GM21381 (cell line): ENCODE data around the gene DPYSL4.
"Not testable (repeated sequence)": the region's sequence is repeated elsewhere in the genome, so short reads cannot be mapped to it uniquely, and the experiment has no call there.

Source experiments
- ATAC-seq: cut with Tn5 transposase; IDR thresholded peaks from one replicate; pipeline ENCODE4 v1.9.1; 2021; ENCODE audit warnings: mild to moderate bottlenecking, moderate library complexity; ENCODE audit not compliant: unreplicated experiment

The DPYSL4 gene

DNA sequence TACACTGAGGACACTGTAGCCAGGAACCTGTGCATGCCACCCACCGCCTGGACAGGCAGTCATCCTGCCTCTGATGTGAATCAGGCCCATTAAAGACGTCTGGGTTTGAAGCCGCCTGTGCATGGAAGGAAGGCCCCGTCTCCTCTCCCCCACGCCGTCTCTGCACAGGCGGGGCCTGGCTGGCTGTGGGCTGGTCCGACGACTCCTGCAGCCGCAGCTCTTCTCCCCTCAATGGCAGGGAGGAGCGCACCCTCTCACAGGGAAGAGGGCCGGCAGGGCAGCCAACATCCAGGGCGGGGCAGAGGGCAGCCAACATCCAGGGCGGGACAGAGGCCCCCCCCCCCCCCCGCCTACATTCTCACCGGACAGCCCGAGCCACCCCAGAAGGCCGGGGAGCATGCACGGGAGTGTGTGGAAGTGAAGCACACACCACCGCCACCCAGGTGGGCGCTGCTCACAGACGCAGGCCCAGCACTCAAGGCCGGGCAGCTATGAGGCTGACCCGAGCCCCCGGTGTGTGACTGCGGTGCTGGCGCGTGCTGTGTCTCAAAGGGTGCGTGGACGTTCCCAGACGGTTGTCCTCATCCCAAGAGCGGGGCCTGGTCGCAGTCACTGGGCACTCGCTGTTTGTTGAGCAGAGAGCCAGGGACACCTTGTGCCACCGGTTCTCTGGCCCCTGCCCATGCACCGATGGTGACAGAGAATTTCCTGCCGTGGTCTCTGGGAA lies 19.1 kb downstream of the DPYSL4 start:
- ATAC-seq, result no peak

DNA sequence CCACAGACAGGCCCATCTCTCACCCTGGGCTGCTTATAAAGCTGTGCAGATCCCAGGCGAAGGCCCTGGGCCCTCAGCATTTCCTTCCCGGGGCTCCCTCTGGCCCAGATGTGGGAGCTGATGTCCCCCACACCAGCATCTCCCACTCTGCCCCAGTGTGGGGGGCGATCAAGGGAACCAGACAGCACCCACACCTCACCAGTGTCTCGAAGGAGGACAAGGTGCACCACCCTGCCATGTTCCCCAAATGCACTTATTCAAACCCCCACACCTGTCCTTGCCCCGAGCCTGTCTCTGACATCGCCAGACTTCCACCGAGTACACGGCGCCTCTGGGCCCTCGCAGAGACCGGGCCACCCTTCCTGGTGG lies 19.6 kb downstream of the DPYSL4 start:
- no peak for ATAC-seq

DNA sequence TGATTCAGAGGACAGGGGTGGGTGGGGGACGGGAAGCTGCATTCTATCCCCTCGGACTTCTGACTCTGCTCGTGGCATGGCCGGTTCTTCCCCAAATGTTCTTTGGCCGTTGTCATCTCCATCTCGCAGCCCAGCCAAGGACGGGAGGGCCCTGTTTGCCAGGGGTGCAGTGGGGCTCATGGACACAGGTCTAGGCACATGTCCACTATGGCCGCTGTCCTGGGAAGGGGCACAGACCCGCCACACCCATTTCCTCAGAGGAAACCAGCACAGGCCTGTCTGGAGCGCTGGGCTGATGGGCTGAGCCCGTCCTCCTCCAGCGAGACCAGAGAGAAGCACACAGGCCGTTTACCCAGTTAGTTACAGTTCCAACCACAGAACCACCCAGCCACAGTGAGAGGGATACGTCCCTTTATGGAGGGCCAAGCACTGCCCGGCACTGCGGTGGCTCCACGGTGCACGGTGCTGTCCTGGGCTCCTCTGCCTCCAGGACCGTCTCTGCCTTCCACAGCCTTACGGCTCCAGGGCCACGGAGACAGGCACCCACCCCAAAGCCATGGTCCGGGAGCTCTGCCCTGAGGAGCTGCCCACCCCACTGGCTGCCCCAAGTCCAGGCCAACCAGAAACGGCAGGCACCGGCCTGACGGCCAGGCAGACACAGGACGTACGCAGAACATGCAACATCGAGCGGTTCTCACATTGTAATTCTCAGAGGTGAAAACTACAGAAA lies 20.2 kb downstream of the DPYSL4 start:
- no peak for ATAC-seq

DNA sequence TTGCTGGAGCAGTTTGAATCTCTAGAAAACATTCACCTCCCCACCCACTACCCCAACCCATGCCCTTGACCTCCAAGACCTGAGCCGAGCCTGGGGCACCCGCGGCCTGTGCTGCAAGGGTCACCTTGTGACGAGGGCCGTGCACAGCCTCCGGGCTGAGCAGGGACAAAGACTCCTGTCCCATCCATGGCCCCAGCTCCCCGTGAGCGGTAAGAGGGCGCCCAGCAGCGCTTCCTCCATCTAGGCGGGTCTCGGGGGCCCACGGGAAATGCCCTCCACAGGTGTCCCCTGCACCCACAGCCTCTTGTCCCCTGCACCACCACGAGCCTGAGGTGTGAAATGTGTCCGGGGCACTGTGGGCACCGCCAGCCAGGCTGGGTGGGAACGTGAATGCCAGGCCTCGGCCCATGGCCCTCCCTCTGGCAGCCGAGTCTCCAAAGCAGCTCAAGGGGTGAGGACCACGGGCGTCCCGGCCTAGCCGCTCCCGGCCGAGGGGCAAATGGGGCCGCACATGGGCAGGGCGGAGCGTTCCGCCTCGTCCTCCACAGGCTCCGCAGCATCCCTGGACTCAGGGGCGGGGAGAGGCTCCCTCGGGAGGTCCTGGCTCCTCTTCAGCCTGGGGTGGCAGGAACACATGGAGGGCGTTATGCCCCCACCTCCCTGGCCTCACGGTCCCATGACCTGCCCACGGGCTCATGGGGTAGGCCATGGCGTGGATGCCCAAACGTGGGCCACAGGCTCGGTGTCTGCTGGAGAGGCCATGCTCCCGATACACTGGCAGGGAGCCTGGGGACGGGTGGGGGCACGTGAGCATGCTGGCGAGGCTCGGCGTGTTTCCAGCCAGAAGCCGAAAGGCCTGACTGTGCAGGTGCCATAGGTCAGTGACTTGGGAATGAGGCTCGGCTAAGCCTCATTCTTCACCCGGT lies 21.1 kb downstream of the DPYSL4 start:
- no peak for ATAC-seq

DNA sequence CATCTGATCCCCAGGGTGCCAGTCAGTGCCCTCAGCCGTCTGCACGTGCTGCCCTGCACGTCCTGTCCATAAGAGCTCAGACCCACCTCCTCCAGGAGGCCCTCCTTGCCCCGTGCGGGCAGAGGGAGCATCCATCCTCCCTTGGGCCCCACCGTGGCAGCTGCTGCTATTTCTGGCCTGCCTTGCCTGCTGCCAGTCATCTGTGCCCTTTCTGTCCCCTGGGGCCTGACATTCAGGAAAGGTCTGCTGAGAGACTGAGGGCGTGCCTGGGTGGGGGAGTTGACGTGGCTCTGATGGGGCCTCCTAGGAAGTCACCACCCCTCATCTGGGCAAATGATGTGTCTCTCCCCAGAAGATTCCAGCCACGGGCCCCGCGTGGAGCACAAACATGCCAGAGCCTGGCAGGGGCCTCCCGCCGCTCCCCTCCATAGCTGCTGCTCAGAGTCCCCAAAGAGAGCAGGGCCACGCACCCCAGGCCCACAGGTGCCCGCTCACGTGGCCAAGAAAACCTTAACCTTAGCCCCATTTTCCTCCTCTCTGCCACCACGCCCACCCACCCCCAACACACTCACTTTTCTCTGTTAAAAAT lies 21.8 kb downstream of the DPYSL4 start:
- no peak for ATAC-seq

DNA sequence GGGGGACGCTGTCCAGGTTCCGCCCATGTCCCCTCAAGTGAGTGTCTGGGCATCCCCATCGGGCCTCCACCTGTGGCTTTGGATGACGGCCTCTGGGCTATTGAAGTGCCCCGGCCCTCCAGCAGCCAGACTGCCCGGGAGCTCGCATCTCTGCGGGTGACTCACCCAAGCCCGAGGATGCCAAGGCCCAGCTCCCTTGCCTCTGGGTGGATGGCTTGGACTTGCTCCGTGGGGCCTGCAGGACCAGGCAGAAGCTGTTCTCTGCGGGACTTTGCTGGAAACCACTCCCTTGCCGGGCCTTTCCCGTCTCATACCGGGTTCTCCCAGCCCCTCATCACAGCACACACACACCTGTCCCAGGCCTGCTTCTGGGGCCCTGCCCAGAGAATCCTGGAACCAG lies 22.4 kb downstream of the DPYSL4 start:
- no peak for ATAC-seq

DNA sequence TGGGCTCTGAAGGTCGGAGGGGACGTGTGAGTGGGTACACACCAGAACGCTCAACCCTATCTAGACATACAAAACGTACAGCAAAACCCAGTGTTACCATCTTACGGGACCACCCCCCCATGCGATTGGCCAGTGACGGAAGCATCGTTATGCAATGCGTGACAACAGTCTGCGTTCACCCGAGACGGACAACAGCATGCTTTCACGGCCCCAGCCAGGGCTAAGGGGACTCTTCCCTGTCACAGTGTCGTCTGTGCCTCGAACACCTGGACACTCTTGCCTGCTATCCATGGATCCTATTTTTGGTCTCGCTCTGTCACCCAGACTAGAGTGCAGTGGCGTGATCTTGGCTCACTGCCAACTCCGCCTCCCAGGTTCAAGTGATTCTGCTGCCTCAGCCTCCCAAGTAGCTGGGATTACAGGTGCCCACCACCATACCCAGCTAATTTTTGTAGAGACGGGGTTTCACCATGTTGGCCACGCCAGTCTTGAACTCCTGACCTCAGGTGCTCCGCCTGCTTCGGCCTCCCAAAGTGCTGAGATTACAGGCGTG lies 23.3 kb downstream of the DPYSL4 start:
- ATAC-seq, result no peak

DNA sequence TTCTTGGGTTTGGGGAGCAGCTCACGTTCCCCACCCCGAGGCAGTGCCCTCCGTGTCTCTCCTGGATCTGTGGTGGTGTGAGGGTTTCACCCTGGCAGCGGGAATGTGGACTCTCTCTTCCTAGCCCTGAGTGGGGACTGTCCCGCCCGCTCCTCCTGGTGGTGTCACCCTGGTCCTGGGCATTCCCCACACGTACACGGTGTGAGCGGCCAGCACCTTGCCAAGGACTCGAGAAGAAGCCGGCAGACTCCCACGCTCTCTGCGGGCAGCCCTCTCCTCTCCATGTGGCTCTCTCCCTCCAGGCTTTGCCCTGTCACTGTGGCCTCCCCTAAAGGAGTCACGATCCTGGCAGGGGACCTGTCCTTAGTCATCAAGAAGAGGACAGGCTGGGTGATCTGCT lies 24.0 kb downstream of the DPYSL4 start:
- ATAC-seq, result no peak

DNA sequence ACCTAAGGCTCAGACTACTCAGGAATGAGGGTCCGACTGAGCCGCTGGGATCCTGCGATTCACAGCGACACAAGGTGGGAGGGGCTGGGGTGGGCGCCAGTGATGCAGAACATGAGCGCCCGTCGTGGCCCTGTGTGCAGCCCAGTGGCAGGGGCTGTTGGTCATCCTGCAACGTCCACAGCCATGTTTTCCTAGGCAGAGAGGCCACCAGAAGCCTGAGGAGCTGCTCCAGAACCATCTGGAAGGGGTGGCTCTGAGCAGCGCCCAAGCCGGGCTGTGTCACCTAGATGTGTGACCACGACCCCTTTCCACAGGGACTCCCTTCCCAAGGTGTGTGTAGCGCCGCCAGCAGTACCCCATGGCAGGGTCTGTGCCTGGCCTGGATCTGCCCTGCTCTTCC lies 24.5 kb downstream of the DPYSL4 start:
- ATAC-seq, result no peak

DNA sequence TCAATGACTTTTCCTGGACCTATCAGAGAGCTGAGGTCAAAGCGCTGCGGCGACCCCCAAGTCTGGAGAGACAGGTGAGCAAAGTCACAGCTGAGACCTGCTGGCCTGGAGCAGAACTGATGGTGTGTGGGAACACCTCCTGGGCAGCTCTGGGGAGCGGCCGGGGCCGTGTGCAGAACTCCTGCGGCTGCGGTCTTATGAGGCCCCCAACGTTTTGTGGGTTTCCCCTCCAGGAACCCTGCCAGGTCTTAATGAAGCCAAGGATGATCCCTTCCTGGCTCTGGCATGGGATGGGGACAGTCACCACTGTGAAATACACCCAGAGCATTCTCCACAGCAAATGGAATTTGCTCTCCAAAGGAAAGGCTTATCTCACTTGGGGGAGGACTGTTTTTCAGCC lies 26.1 kb downstream of the DPYSL4 start:
- no peak for ATAC-seq

DNA sequence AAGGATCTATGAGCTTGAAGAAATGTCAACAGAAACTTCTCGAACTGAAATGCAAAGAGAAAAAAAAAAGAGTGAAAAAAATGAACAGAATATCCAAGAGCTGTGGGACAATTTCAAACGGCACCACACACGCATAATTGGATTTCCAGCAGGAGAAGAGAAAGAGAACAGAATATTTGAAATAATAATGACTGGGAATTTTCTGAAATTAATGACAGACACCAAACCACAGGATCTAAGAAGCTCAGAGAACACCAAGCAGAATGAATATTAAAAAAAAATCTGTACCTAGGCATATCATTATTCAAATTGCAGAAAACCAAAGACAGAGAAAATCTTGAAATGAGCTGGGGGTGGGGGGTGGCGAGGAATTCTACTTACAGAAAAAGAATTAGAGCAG lies 27.2 kb downstream of the DPYSL4 start:
- ATAC-seq, result no peak

DNA sequence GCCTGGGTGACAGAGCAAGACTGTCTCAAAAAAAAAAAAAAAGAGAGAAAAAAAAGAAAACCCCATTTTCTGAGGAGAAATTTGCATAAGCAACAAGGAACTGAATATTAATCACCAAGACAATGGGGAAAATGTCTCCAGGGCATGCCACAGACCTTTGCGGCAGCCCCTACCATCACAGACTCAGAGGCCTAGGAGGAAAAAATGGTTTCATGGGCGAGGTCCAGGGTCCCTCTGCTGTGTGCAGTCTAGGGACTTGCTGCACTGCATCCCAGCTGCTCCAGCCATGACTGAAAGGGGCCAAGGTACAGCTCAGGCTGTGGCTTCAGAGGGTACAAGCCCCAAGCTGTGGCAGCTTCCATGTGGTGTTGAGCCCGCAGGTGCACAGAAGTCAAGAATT lies 29.7 kb downstream of the DPYSL4 start:
- not testable (repeated sequence) for ATAC-seq

DNA sequence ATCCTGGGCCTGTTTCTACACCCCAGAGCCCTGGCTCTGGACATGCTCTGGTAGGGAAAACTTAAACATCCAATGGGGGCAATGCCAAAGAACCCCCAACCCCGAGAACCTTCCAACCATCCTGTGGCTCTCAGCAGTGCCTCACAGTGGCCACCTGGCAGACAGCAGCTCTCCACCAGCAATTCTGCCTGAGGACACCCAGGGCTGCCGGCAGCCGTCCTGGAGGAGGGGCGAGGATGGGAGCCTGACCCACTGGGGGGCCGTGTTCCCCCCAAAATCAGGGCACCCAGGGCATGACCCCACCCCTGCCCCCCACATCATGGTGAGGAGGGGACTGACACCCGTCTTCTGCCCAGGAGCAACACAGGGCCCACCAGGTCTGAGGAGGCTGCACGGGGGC lies 32.7 kb downstream of the DPYSL4 start:
- no peak for ATAC-seq

DNA sequence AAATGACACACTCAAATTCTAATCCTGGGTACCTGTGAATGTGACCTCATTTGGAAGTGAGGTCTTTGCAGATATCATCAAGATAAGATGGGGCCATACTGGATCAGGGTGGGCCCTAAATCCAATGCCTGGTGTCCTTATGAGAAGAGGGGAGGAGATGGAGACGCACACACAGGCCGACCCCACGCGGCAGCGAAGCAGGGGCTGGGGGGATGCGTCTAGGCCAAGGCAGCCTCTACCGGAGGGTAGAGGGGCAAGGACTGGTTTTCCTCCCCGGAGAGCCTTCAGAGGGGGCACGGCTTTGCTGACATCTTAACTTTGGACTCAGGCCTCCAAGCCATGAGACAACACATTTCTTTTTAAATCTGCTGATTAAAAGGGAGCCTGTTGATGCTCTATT lies 33.3 kb downstream of the DPYSL4 start:
- no peak for ATAC-seq

DNA sequence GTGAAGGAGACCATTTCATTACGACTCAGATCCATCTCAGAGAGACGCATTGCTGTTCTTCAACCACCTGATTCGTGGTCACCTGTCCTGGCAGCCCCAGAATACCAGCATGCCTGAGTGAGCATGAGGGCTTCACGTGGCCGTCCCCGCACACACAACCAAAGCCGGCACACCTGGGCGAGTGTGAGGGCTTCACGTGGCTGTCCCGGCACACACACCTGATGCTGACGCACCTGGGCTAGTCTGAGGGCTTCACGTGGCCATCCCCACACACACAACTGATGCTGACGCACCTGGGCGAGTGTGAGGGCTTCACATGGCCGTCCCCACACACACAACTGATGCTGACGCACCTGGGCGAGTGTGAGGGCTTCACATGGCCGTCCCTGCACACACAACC lies 34.2 kb downstream of the DPYSL4 start:
- ATAC-seq, result not testable (repeated sequence)

DNA sequence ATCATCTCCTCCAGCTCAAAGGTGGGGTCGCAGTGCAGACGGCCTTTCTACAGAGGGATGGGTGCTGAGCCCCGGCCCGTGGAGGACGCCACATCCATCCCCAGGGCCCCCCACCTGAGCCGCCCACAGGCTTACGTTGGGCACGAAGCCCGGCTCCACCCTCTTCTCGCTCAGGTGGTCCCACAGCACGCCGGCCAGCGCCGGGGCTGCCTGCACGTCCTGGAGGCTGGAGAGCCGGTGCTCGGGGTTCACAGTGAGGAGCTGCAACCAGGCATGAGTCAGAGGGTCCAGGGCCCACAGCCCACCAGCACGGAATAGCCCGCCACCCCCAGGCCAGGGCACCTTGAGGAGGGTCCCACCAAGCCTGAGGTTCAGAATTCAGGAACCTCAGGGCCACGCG lies 36.0 kb downstream of the DPYSL4 start:
- no peak for ATAC-seq

DNA sequence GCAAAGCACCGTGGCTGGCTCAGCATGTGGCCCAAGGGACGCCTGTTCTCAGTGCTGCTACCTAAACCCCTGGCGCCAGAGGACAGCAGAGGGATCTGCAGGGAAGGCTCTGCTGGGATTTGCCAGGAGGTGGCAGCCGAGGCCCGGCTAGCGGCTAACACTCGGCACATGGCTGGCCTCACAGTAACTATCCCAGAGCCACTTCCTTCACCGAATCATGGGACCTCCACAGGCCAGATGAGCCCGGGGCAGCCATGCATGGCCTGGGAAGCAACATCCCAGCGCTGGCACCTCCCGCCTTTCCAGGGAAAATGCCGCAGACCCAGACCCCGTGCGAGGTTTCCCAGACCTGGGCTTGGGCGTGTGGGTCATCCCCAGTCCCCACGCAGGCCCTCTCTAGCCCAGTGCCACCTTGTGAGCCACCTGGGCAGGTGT lies 36.4 kb downstream of the DPYSL4 start:
- peak; percentile 62 for ATAC-seq

DNA sequence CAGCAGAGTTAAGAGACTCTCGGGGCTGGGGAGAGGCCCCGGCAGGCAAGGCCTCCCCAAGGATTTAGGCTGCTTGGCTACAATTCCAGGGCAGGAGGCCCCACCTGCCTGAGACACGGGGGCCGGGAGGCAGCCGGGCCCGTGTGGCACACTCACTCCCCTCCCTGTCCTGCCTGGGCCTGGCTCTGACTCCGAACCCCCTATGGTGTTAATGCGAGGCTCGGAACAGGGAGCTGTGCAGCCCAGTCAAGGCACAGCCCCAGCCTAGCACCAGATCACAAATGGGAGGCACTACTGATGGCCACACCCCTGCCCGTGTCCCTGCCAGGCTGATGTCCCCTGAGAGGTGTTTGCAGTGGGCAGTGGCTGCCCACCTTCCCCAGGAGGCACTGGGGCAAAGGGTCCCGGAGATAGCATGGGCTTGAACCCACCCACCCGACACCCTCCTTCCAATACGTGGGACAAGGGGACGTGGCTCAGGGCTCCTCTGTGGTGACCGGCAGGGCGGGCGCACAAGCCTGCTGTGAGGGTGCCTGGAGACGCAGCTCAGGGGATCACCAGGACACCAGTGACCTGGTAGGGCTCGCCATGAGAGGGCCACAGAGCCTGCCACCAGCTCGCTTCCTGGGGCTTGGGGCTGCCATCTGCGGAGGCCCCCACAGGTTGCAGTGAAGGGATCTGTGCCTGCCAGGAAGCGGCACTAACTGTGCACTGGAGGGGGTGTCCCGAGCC lies 37.0 kb downstream of the DPYSL4 start:
- ATAC-seq, result no peak

DNA sequence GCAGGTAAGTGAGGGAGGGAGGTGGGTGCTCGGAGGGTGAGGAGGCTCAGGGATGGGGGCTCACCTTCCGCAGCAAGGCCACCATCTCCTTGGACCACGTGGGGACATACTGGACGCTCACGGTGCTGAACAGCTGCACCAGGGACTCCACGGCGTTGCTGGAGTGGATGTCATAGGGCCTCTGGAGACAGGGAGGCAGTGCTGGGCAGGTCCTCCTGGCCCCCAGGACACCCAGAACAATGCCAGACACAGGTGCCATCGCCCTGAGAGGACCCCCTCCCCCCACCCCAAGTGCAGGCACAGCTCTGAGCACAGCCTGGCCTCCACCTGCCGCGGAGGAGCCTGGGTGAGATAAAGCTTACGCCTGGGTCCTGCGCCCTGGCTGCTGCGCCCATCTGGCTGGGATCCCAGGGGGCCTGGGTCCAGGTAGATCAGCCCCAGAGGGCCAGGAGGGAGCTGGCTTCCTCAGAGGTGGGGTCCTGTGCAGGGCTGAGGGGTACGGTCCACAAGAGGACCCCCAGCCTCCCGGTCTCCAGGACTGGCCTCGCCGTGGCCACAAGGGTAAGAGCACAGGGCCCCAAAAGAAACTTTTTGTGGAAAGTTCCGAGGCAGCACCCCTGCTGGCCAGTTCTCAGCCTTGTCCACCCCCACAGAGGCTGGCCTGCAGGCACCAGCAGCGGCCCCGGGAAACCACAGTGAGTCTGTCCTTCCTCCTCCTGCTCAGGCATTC lies 37.8 kb downstream of the DPYSL4 start:
- no peak for ATAC-seq
